Pons (tissue), 1 donor: Measurements from ENCODE around the gene ASB13.
"Not testable (repeated sequence)": the region's sequence is repeated elsewhere in the genome, so short reads cannot be mapped to it uniquely, and the experiment has no call there.

Experiments used
- DNase-seq: peaks from one replicate; pipeline ENCODE4 v3.0.0-alpha.2; 2016; ENCODE audit warnings: low spot score

ASB13 gene

DNA sequence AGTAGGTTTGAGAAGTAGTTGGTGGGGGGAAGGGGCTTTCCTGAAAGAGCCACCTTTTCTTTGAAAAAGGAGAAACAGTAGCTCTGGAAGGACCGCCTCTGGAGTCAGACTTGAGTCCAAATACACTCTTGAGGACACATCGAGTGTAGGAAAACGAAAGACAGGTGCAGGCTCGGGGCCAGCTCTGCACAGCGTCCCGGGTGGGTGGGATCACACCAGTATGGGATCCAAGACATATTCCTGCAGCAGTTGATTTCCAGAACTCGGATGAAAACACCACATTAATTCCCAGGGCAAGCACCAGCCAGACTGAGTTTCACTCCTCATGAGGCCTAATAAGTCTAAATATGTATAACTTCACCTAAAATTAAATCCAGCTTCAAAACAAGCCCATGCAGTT, 61.4 kb downstream of the ASB13 start:
- no peak for DNase-seq

DNA sequence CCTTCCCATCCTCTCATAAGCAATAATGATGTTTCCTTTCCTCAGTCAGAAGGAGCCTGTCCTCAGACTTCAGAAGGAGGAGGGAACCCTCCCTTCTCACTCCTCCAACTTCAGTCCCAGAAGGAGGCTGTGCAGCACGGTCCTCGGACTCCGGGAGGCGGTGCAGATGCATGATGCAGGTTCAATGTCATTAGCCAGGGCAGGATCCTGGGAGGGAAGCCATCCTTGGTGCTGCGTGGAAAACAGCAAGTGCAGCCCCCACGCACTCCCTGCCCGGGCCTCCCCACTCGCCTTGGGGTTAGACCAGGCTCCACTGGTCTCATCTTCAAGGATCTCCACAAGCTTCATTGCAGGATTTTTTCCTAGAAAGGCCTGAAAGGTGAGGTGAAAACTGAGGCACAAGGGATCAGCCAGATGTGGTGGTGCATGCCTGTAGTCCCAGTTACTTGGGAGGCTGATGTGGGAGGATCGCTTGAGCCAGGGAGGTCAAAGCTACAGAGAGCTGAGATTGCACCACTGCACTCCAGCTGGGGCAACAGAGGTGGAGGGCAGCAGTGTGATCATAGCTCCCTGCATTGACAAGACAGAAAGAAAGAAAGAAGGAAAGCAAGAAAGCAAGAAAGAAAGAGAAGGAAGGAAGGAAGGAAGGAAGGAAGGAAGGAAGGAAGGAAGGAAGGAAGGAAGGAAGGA, 62.0 kb downstream of the ASB13 start:
- DNase-seq: no peak

DNA sequence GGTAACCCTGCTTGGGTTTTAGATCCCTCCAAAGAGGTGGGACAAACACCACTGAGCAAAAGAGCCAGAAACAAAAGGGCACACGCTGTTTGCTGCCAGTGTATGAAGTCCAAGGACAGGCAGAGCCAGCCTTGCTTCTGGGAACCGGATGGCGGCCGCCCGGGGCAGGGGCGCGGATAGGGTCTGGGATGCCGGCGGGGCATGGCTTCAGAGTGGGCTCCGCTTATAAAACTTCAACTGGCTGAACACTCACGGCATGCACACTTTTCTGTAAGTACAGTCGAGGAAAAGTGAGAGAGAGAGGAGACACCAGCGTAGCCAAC, 62.6 kb downstream of the ASB13 start:
- no peak for DNase-seq

DNA sequence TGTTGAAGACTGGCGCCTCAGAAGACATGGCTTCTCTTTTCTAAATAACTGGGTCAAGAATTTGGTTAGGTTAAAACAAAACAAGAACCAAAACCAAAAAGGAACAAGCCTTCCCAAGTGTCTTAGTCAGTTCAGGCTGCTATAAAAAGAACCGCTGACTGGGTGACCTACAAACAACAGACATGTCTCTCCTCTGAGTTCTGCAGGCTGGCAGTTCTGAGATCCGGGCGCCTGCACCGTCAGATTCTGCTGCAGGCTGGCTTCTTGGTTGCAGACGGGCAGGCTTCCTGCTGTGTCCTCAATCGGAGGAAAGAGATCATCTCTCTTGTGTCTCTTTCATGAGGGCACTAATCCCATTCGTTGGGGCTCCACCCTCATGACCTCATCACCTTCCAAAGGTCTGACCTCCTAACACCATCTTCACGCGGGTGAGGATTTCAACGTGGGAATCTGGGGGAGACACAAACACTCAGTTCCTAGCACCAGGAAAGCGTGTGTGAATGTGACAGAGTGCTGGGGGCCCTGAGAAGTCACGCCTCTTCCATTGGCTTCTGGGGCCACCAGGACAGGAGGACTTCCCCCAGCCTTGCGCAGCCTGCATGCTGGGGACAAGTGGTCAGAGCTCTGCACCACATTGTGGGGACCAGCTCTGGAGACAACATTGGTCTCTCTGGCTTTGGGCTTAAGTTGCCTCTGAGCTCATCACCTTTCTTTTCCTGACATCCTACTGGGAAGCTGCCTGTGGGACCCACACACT, 63.1 kb downstream of the ASB13 start:
- no peak for DNase-seq

DNA sequence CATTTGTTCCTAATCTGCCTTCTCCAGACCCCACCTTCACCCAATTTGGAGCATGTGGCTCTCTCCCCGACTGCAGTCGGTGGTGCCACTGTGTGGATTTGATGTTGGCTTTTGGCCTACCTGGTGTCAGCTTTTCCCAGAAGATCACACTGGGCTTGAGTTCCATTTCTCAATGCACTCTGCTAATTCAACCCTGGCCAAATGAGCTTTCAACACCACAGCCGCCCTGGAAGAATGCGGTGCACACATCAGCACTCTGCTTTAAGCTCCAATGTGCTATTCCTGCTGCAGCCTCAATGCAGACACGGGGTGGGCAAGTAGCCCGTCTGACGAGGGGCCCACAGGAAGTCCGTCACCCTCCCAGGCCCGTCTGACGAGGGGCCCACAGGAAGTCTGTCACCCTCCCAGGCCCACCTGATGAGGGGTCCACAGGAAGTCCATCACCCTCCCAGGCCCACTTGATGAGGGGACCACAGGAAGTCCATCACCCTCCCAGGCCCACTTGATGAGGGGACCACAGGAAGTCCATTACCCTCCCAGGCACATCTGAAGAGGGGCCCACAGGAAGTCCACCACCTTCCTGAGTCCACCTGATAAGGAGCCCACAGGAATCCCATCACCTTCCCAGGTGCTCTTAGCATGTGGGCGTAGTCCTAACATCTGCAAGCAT, 64.4 kb downstream of the ASB13 start:
- DNase-seq: no peak

DNA sequence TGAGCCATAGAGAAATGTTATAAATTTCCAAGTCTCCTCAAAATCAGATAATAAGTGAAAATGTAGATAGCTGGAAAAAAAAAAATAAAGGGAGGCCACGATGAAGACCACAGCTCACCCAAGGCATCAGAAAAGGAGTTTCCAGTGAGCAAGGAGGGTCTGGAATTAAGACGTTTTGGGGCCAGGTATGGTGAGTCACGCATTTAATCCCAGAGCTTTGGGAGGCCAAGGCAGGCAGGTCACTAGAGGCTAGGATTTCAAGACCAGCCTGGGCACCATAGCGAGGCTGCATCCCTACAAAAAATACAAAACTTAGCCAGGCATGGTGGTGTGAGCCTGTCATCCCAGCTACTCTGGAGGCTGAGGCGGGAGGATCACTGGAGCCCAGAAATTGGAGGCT, 65.5 kb downstream of the ASB13 start:
- no peak for DNase-seq

DNA sequence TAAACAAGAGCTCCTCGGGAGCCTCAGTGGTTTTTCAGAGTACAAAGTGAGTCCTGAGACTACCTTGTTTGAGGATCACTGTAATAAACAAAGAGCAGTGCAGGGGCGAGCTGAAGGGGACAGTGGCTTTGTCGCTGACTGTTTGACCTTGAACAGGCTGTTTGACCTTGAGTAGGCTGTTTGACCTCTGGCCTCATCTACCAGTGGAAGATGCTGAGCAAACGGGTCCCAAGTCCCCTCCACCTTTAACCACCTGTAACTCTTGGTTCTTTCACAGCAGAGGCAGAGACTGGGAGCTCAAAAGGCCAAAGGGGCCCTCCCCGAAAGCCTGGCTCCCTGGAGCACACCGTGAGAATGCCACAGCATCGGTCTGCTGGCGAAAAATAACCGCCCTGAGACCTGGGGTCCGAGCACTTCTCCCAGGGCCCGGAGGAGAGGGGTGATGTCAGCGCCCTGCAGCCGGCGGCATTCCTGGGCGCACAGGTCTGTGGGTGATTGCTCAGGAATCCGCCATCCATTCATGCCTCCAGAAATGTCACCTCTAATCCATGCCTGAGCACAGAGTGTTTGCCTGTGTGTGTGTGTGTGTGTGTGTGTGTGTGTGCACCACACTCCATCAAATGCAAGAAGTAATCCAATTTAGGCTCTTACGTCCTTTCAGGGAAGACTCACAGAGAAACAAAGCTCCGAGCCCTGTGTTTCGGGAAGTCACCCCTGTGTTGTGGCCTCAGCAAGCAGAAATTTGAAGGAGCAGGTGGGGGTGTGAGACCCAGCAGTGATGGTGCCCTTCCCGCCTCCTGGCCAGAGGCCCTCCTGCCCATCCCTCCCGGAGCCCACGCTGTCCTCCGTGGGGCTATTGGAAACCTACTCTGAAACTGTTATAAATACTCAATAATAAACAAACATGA, 66.5 kb downstream of the ASB13 start:
- DNase-seq: no peak

DNA sequence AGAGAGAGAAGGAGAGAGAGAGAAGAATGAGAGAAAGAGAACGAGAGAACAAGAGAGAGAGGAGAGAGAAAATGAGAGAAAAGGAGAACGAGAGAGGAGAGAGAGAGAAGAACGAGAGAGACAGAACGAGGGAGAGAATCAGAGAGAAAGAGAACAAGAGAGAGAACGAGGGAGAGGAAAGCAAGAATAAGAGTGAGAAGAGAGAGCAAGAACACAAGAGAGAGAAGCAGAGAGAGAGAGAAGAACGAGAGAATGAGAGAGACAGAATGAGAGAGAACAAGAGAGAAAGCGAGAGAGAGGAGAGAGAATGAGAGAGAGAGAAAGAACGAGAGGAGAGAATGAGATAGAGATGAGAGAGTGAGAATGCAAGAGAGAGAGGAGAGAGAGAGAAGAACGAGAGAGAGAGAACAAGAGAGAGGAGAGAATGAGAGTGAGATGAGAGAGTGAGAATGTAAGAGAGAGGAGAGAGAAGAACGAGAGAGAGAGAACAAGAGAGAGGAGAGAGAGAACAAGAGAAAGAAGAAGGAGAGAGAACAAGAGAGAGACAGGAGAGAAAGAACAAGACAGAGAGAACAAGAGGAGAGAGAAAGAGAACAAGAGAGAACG, 68.2 kb downstream of the ASB13 start:
- no peak for DNase-seq

DNA sequence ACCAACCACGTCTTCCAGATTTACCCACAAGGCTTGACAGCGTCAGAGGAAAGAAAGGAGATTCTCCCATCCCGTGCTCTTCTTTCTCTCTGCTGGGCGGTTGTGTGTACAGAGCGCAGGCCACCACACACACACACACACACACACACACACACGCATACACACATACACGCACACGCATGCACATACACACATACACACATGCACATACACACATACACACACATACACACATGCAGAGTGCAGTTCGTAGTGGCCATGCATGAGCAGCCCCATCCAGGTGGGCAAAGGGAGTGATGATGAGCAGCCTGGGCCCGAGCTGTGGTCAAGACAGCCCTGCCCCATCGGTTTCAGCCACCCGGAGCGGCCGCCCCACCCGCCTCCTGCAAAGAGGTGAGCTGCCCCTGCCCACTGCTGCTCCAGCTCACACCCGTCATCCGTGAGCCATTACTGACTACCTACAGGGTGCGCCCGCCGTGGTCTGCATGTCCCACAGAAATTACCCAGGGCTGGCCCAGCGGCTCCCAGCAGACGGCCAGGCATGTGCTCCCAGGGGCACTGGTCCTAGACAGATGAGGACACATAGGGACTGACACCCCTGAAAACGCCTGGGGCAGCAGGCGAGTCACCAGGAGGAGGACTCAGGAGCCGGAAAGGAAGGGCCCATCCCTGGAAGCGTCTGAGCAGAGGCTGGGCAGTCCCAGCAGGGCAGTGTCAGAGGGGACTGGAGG, 69.6 kb downstream of the ASB13 start:
- no peak for DNase-seq

DNA sequence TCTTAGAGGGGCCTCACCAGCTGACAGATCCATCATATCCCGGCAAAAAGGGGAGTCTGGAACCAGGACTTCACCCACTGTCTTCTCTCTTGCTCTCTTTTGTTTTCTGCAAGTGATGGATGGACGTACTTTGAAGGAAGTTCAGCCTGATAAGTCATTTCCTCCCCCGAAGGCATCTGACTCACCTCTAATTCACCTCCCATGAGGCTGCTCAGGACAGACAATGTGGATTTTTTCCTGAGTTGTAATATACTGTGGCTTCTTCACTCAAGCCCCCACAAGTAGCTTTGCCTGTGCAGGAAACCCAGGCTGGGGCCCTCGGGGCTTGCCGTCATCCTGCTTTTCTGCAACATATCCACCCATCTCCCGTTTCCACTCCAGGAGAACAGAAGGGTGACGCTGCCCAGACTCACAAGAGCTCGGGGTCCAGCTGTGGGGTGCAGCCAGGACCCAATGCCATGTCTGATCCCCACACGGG, 70.4 kb downstream of the ASB13 start:
- no peak for DNase-seq

DNA sequence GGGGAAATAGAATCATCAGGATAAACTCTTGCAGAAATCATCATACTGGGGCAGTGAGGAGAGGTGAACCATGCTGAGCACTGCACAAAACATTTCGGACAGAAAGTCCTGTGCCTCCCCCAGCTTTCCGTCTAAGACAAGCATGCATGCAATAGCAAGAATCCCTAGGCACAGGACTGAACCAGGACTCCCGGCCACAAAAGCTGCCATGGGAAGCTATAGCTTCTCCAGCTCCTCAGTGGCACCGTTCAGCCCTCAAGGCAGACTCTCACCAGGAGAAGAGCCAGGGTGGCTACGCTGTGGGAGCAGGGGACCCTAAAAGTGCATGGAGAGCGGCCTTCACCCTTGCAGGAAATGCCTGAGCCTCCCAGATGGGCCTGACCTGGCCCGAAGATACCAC, 70.8 kb downstream of the ASB13 start:
- DNase-seq: no peak

DNA sequence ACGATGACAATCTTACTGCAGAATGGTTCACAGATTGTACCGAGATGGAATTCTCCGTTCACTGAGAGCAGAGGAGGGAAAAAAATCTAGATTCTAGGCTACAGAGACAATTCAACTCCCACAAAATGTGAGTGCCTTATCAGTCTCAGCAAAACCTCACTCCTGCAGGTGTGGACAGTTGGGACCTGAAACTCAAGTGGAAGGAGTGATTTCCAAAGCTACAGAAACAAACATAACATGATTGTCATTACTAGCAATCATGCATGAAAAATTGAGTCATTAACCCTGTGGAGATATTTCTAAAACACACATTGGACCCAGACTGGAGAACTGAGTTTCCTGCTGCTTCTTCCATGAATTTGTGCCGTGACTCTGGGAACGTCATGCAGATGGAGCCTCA, 71.3 kb downstream of the ASB13 start:
- DNase-seq: no peak

DNA sequence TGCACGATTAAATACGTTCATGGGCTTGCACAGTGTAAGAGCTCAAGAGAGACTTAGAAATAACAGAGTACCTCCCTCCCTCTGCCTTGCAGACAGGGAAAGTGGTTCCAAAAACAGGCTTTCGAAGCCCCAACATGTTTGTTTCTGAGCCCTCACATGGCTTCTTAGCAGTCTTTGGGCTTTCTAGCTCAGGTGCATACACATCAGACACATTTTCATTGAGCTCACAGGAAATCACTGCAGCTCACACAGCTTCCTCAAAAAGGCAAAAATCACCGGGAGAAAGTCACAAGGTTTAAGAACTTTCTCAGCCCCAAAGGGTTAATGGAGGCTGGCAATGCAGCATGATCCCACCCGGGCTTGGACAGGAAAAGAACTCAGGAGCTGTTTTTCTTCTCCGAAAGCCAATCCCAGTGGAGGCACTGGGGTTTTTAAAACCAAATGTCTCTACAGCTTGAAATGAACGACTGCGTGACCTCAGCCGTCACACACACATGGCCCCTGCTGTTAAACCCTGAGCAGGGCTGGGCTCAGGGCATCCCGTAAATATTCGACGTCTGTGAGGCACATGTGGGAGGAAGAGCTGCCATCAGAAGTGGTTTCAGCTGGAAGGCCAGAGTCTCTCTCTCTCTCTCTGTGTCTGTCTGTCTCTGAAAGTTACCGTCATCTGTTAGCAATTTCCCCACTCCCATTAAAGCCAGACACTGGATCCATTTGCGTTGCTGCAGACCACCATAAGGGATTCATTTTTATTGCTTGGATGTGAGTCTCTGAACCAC, 71.9 kb downstream of the ASB13 start:
- DNase-seq: no peak

DNA sequence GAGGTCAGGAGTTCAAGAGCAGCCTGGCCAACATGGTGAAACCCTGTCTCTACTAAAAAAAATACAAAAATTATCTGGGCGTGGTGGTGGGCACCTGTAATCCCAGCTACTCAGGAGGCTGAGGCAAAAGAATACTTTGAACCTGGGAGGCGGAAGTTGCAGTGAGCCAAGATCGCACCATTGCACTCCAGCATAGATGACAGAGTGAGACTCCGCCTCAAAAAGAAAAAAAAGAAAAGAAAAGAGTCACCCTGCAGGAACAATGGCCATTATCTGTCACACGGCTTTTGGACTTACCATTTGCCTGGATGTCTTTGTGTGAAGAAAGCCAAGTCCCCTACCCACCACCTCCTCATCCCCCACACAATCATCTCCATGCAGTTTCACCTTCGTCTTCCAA, 73.0 kb downstream of the ASB13 start:
- not testable (repeated sequence) for DNase-seq

DNA sequence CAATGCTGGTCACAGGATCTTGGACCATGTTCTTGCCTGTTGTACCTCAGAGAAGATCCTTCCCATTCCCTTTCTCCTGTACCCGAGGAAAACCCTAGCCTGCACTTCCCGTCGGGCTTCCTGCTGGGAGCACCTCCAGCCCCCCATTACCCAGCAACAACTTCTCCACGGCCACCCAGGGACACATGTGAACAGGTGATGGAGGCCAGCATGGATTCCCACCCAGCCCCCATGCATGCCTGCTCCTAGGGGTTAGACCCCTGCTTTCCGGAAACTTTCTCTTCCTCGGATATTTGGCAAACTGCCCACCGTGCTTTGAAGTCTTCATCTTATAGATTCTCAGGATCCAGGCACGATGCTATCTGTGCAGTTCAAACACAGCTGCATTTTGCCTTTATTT, 74.3 kb downstream of the ASB13 start:
- DNase-seq: no peak

DNA sequence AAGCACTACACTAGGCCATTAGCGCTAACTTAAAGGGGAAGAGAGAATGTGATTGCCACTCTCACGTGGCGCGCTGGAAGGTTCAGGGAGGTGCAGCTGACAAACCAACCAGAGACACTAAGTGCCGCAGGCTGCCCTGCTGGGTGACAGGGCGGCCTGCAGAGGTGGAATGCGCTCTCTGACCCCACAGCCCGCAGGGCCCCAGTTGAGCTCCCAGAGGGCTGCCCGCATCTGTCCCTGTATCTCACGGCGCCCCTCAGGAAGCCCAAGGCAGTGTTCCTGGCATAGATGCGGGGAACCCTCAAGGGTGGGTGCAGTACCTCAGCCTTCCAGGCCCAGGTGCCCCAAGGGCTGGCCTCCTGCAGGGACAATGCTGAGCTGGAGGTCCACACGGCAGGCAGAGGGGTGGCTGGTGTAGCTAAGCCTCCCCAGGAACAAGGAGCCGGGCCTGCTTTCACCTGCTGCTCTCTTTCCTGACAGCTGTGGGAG, 75.0 kb downstream of the ASB13 start:
- no peak for DNase-seq

DNA sequence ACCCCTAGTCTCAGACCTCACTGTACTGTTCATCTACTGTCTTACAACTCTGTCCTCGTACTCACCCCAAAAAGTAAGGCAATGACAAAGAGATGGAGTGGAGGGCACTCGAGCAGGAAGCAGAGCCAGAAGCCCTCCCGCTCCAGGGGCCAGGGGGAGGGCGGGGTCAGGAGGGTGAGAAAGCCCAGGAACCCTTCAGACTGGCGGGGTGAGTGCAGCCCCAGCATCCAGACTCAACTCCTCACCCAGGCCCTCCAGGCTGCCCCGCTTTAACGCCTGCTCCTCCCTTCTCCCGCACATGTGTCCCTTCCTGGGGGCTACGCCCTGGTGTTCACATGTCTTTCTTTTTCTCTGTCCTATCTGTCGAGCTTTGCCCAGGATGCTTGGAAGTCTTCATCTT, 75.6 kb downstream of the ASB13 start:
- no peak for DNase-seq

DNA sequence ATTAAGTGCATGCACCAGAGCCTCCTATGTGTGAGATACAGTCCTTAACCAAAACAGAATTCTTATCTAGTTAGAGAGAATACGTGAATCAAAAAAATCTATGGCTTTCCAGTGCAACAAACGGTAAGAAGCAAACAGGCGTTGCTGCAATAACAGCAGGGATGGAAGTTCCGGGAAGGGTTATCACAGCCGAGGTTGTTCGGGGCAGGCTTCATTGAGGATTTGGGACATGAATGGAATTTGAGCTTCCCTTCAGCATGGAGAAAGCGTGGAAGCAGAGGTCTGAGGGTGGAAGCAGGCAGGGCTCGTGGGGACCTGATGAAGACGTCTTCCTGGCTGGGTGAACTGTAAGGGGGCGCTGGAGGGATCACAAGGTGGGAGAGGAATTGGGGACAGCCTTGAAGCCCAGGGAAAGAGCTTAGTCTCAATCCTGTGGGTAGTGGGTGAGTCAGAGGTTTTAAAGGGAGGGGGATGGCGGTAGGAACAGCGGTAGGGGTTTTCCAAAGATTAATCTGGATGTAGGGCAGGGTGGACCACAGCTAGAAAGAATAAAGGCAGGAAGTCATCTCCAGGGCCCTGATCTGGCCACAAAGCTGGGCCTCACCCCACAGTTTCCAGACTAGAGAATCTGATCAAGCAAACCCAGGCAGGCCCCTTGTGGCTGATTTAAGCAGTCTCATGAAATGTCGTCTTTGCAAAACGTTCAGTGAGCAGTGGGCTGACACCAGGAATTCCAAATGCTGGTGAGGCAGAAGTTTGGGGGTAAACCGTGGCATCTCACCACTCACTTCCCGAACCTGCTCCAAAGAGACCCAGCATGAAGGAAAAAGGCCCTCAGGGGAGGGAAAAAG, 76.5 kb downstream of the ASB13 start:
- DNase-seq: no peak

DNA sequence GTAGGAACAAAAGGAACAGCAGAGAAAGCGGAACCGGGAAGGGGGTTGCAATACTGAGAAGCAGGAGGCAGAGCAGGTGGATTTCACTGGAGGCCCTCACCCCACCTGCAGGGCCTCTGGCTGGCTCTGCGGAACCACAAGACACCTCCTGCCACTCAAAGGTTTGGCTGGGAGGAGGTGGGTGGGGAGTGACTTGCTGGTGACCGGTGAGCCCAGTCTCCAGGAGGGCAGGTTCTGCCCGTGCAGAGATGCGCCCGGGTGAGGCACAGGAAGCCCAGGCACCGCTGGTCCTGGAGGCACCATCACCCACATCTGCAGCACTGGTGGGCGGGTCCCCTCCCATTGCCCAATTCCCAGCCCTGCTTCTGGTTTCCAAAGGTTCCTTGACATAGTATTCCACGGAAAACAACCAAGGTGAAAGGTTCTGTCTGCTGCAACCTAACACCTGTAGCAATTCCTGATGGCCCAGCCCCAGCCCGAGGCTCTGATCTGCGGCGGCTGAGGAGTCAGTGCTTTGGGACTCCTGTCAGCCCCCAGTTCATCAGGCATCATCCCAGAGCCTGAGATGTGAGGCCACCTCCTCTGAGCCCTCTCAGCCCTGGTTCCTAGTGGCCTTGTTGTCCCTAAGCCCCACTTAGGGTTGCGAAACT, 77.3 kb downstream of the ASB13 start:
- DNase-seq: no peak
